Heart right ventricle (tissue), 16 donors: Measurements from ENCODE around the gene FTO. TPM values are rescaled to one million over a fixed set of nuclear protein-coding genes. Genes with fewer than 3 reads are reported as not detected.

Source experiments
- ATAC-seq, 8 donors: fragments of 200-7000 bp; cut with Tn5 transposase; one replicate each; pipeline ENCODE4 v1.9.1; 2020; ENCODE audit warnings: mild to moderate bottlenecking in 8 of 8, moderate library complexity in 8 of 8, moderate number of reproducible peaks in 1 of 8
- DNase-seq, 2 donors: peaks; one replicate each; pipeline ENCODE4 v3.0.0-alpha.2; 2020
- H3K27ac ChIP-seq, 10 donors: fragments of 200-600 bp; sonication (generic) in 2 of 10; one replicate each; pipeline versions ENCODE4 v1.5.0 to v1.8.0; 2020 to 2022; ENCODE audit warnings: mild to moderate bottlenecking in 3 of 10
- H3K27me3 ChIP-seq, 7 donors: fragments of 200-600 bp; one replicate each; pipeline ENCODE4 v1.8.0; 2021 to 2022; ENCODE audit warnings: mild to moderate bottlenecking in 2 of 7
- H3K36me3 ChIP-seq, 9 donors: fragments of 200-600 bp; sonication (generic) in 1 of 9; one replicate each; pipeline versions ENCODE4 v1.5.0 to v1.8.0; 2020 to 2022; ENCODE audit warnings: mild to moderate bottlenecking in 2 of 9
- H3K4me1 ChIP-seq, 9 donors: fragments of 200-600 bp; sonication (generic) in 1 of 9; one replicate each; pipeline versions ENCODE4 v1.5.0 to v1.8.0; 2020 to 2022; ENCODE audit warnings: mild to moderate bottlenecking in 4 of 9
- H3K4me3 ChIP-seq, 10 donors: fragments of 200-600 bp; sonication (generic) in 2 of 10; one replicate each; pipeline versions ENCODE4 v1.5.0 to v1.8.0; 2020 to 2022; ENCODE audit warnings: mild to moderate bottlenecking in 7 of 10, moderate library complexity in 2 of 10
- H3K9me3 ChIP-seq, 11 donors: fragments of 200-600 bp in 10 of 11; sonication (generic) in 2 of 11; one replicate each; pipeline versions ENCODE4 v1.5.0 to v1.8.0; 2013 to 2022; ENCODE audit warnings: mild to moderate bottlenecking in 2 of 11, control low read depth in 1 of 11, moderate library complexity in 1 of 11
- WGBS, 2 donors: extraction: QIAGEN DNeasy Blood & Tissue Kit; methylation state at CpG; one replicate each; pipeline ENCODE4 v1.1.7; 2013; ENCODE audit warnings: inconsistent platforms in 1 of 2; 5-methylcytosine and 5-hydroxymethylcytosine counted together
- intact Hi-C, 10 donors: fragments of 100-400 bp; cut with DNase I; formaldehyde crosslinking; loops; one replicate each; pipeline versions ENCODE4 v1.11.1 to v1.14.2; 2022
- polyA plus RNA-seq, 2 donors: library from polyadenylated mRNA; stranded (reverse); fragments of 200-250 nt; gene quantifications; one replicate each; pipeline ENCODE4 v1.2.3, GENCODE V29; 2013
- total RNA-seq, 10 donors: library from RNA; stranded (reverse); fragmentation: NEBNext Ultra II Directional in 3 of 10; extraction: Animal tissue kit (Norgen Biotek cat#: 25700) in 3 of 10; gene quantifications; one replicate each; pipeline versions ENCODE4 v1.2.1 to v1.2.4, GENCODE V29; 2021 to 2023
- TF ChIP-seq, protein P1 (sequence below), 9 donors: fragments of 200-600 bp; sonication (generic) in 2 of 9; IDR thresholded peaks; one replicate each; pipeline versions ENCODE4 v1.5.0 to v1.8.0; 2021 to 2022; ENCODE audit warnings: antibody characterized with exemption in 9 of 9, mild to moderate bottlenecking in 5 of 9, moderate library complexity in 1 of 9
- donor health status: Arrhythmogenic right ventricular cardiomyopathy.
- donor health status: ischemic (EF 13 %, LVEDD 7.1; RV severe dilation, severe dysfunction).
- donor health status: healthy with polysubstance abuse.
- donor health status: DM: no; HTN: yes; CAD: no.
- donor health status: DM: no; HTN: no; CAD: no.
- donor health status: ischemic (EF 25% LVEDD 6.9; RV normal size, moderate dysfunction).
- donor health status: ischemic (EF 25% LVEDD 5.7; RV mildly dilated, moderate dysfunction).
- donor health status: healthy.
- donor health status: DM: yes; HTN: yes; CAD: no.
- donor health status: Ischemic cardiomyopathy.
- donor health status: ischemic (EF 35%, LVEDD 5.7; RV mildly dilated, moderate dysfunction).
- donor health status: nonischemic (EF 11% LVEDD 7.7; RV severe dilation, severe dysfunction).
- donor health status: DM: yes; HTN: yes; CAD: no.
- donor health status: PGD.
- donor health status: ischemic (EF 29% LVEDD 5.4; RV normal size, mild dysfunction).
- donor health status: nonischemic (EF 23%, LVEDD 6.1; RV moderate dilation, normal function).

The FTO gene
- total and polyA plus RNA-seq, 12 donors: 8.5 to 103 (median 90.0) TPM

DNA sequence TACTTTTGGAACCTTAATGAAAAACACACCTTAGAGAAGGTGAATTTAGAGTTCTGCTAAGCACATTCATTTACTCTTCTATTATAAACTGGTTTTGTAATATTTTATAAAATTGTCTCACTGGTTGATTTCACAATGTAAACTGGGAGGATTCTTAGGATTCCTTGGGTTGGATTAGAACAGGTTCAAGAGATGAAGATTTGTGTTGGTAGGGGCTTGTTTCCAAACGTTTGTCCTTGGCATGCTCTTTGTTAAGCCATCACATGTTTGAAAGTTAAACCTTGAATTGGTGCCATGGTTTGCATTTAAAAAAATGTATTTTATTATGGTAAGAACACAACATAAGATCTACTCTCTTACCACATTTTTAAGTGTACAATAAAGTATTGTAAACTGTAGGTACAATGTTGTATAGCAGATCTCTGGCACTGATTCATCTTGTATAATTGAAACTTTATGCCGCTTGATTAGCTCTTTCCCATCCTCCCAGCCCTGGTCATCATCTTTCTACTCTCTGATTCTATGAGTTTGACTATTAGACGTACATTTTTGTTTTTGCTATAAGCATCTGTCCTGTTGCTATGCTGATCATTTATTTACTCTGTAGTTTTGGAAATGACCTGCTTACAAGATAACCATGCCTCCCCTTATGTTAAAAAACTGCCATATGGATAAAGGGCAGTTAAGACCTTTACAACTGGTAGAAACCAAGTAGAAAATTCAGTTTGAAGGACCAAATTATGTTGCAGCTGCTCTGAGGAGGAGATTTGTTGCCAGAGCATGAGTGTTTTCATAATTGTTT is 9.6 kb downstream of the FTO start:
- Histone ChIP-seq H3K4me3 (no peak overlapping the region), H3K9me3 (no peaks in the 10 kb centered on the region), H3K27ac (no peak overlapping the region), H3K36me3 (no peaks in the 10 kb centered on the region), H3K4me1 (peaks cover 0 to 62% (median 32%) of the 10 kb centered on the region in 9 donors), H3K27me3 (no peaks in the 10 kb centered on the region)
- WGBS, 2 donors: 58 to 65% methylated on average over 3 of the region's 3 CpGs
- ATAC-seq: no peak
- DNase-seq: no peak
- intact Hi-C loops: no loop called here
- TF ChIP-seq, protein P1, sequence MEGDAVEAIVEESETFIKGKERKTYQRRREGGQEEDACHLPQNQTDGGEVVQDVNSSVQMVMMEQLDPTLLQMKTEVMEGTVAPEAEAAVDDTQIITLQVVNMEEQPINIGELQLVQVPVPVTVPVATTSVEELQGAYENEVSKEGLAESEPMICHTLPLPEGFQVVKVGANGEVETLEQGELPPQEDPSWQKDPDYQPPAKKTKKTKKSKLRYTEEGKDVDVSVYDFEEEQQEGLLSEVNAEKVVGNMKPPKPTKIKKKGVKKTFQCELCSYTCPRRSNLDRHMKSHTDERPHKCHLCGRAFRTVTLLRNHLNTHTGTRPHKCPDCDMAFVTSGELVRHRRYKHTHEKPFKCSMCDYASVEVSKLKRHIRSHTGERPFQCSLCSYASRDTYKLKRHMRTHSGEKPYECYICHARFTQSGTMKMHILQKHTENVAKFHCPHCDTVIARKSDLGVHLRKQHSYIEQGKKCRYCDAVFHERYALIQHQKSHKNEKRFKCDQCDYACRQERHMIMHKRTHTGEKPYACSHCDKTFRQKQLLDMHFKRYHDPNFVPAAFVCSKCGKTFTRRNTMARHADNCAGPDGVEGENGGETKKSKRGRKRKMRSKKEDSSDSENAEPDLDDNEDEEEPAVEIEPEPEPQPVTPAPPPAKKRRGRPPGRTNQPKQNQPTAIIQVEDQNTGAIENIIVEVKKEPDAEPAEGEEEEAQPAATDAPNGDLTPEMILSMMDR (IDR thresholded peaks at IDR 0.05): no peak

DNA sequence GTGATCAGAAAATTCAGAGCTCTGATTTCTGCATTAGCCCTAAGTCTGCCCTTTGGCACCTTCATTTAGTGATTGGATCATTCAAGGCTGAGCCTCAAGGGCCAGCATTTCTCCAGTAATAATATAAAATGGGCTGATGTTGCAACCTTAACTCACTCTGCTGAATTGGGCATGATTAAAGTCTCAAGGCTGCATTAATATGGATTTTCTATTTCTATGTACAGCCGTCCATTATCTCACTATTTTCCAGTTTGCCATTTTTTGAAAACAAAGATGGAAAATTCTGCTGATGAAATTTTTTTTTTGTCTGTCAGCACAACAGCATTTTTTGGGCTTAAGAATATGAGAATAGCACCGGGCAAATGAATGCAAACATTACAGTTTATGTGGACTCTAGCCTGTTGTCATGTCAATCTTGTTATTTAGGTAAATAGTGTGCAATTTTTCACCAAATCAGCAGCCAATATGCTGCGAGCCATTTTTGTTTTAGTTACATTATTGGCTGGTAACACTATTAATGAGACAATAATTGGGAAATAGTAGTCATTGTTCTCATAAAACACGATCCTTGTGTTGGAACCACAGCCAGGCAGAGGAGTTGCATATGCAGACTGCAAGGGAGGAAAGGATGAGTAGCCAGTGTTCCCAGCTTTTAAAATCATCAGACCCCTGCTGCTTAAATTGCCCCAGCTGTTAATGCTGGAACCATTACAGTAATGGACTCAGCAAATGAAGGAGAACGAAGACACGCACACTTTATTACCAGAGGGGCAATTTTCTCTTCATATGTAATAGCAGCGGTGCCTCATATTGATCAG is 10.5 kb downstream of the FTO start:
- 70 to 73% methylated on average over 7 of the region's 7 CpGs for WGBS, 2 donors
- no peaks in the 10 kb centered on the region for H3K36me3 ChIP-seq
- no peaks in the 10 kb centered on the region for H3K9me3 ChIP-seq
- TF ChIP-seq, protein P1 (IDR thresholded peaks at IDR 0.05): no peak
- H3K27me3 ChIP-seq: no peaks in the 10 kb centered on the region
- intact Hi-C loops: no loop called here
- ATAC-seq (peak in 6 of 8 donors; percentile 51 to 68 (median 59)), DNase-seq (no peak)
- H3K27ac ChIP-seq: peak overlapping the region in 1 of 10 donors; percentile 20
- no peak overlapping the region for H3K4me3 ChIP-seq
- peaks cover 0 to 62% (median 32%) of the 10 kb centered on the region in 9 donors for H3K4me1 ChIP-seq

- Histone ChIP-seq H3K27me3 (no peaks in the 10 kb centered on the region), H3K4me3 (no peak overlapping the region), H3K36me3 (no peaks in the 10 kb centered on the region), H3K9me3 (no peaks in the 10 kb centered on the region), H3K27ac (no peak overlapping the region), H3K4me1 (peaks cover 0 to 62% (median 32%) of the 10 kb centered on the region in 9 donors)
- WGBS, 2 donors: 91 to 94% methylated on average over 2 of the region's 2 CpGs
- TF ChIP-seq, protein P1 (IDR thresholded peaks at IDR 0.05): no peak
- intact Hi-C loops: no loop called here
- peak in 2 of 8 donors; percentile 7 to 14 for ATAC-seq
- no peak for DNase-seq
Measured at GRCh38 chr16:53715023-53715384, 11.0 kb downstream of the FTO start.

GRCh38 chr16:53717577-53717976 is 13.6 kb downstream of the FTO start:
- Histone ChIP-seq H3K4me3 (no peak overlapping the region), H3K9me3 (no peaks in the 10 kb centered on the region), H3K4me1 (peaks cover 0 to 56% (median 25%) of the 10 kb centered on the region in 9 donors), H3K27me3 (no peaks in the 10 kb centered on the region), H3K36me3 (no peaks in the 10 kb centered on the region), H3K27ac (no peak overlapping the region)
- ATAC-seq (no peak), DNase-seq (no peak)
- intact Hi-C loops: no loop called here
- 77 to 78% methylated on average over 3 of the region's 3 CpGs for WGBS, 2 donors
- TF ChIP-seq, protein P1 (IDR thresholded peaks at IDR 0.05): no peak
